ENCODE data around the gene IGSF21.

IGSF21 gene

DNA sequence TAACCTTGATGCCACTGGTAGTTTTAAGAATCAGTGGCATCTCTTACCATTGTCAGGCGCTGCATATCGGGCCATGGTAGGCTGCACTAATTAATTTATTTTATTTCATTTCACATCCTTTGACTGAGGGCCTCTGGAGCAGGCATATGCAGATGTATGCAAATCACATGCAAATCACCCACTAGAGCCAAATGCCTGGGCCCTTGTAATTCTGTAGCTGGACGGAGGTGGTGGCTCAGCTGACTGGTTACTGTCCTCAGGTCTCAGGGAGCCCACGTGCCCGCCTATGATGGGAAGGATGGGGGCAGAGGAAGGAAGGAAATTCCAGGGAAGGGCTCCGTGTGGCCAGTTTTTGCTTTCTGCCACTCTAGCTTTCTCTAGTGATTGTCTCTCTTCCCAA lies 122.7 kb downstream of the IGSF21 start:
- TF ChIP-seq, protein P1, sequence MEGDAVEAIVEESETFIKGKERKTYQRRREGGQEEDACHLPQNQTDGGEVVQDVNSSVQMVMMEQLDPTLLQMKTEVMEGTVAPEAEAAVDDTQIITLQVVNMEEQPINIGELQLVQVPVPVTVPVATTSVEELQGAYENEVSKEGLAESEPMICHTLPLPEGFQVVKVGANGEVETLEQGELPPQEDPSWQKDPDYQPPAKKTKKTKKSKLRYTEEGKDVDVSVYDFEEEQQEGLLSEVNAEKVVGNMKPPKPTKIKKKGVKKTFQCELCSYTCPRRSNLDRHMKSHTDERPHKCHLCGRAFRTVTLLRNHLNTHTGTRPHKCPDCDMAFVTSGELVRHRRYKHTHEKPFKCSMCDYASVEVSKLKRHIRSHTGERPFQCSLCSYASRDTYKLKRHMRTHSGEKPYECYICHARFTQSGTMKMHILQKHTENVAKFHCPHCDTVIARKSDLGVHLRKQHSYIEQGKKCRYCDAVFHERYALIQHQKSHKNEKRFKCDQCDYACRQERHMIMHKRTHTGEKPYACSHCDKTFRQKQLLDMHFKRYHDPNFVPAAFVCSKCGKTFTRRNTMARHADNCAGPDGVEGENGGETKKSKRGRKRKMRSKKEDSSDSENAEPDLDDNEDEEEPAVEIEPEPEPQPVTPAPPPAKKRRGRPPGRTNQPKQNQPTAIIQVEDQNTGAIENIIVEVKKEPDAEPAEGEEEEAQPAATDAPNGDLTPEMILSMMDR (conservative IDR thresholded peaks at IDR 0.05), result no peak
- no peak overlapping the region for H3K27ac ChIP-seq

DNA sequence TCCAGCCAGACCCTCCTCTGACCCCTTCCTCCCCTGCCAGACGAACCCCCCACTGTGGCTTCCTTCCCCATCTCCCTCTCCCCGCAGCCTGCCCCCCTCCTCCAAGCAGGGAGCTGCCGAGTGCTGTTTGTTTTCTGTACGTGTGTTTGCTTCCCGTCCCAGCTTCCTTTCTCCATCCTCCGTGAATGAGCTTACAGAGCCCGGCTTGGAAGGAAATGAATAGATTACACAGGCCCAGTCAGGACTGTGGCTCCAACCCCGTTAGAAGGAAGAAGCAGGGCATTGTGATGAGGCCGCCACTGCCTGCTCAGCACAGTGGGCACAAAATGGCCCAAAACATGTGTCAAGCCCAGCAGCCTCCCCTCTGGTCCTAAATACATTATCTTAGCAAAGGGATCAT lies 123.2 kb downstream of the IGSF21 start:
- TF ChIP-seq, protein P1 (conservative IDR thresholded peaks at IDR 0.05), result no peak
- no peak overlapping the region for H3K27ac ChIP-seq

DNA sequence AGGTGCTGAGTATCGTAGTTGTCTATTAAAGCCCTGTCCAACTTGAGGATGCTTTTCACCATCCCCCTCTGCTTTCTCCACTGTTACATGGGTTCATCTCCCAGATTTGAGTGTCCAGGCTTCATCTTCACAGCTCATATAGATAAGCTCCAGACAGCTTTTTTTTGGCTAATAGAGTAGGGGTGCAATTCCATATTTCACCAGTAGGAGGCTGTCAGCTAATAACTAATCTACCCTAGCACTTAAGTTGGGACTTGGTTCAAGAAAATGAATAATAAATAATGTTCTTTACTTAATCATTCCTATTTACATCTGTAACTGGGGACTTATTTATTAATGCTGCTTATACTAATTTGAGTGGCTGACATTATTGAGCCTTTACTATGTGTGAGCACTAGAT lies 124.5 kb downstream of the IGSF21 start:
- TF ChIP-seq, protein P1 (conservative IDR thresholded peaks at IDR 0.05), result no peak
- no peak overlapping the region for H3K27ac ChIP-seq

DNA sequence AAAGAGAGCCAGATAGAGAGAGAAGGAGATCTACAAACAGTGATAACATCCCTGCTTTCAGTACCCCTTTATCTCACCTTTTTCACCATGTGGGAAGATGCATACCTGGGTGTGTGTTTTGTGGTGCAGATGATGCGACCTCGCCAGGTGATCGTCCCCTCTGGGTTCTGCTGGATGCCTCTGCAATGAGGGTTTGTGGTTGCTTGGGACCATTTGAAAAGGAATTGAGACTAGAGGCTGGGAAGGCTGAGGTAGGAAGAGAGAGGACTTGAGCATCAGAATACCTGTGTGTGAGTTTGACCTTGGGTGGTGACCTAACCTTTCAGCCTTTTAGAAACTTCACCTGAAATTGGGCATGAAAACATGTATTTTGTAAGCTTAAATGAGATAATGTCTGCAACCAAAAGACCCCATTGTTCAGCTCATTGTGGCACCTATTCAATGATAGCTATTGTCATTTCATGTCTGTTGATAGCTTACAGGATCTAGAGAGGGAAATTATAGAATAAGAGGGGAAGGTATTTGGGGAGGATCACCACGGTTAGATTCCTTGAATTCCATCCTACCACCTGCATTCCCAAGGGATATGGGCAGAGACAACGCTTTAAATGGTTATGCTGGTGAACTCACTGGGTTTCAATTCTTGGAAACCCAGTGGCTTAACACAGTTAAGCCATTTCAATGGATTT lies 125.7 kb downstream of the IGSF21 start:
- TF ChIP-seq, protein P1 (conservative IDR thresholded peaks at IDR 0.05), result no peak
- no peak overlapping the region for H3K27ac ChIP-seq

DNA sequence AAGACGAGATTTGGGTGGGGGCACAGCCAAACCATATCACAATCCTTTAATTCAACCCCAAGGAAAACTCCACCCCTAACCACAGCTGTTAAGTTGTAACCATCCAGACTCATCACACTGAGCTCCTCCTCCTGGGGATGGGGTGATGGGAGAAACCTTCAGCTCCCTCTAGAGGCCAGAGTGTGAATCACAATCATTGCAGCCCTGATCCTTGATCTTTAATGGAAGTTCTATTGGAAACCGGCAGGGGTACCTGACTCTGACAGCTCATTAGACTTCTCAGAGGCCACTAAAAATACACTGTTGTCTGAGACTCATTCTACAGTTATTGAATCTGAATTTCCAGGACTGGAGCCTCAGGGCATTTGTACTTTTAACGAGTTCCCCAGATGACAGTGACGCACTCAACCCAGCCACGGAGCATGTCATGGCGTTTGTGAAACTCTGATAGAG lies 127.2 kb downstream of the IGSF21 start:
- TF ChIP-seq, protein P1 (conservative IDR thresholded peaks at IDR 0.05), result peak; percentile 84
- peak overlapping the region; percentile 20; the same call in 1 of the 2 replicates for H3K27ac ChIP-seq

DNA sequence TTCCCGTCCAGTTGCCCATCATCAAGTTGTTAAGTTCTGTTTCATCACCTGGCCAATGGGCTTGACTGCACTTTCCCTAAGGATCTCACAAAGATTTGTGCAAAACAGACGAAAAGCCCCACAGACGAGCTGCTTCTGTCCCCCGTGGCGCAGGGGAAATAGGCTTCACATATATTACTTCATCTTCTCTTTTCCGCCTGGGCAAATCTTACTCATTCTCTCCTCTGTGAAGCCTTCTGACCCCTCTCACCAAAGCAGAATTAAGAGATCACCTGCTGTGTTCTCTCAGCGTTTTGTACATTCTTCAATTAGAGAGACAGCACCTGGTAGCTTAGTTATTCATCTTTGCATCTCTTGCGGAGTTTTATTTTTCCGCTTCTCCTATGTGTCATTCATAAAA lies 129.8 kb downstream of the IGSF21 start:
- no peak overlapping the region for H3K27ac ChIP-seq
- TF ChIP-seq, protein P1 (conservative IDR thresholded peaks at IDR 0.05), result no peak

DNA sequence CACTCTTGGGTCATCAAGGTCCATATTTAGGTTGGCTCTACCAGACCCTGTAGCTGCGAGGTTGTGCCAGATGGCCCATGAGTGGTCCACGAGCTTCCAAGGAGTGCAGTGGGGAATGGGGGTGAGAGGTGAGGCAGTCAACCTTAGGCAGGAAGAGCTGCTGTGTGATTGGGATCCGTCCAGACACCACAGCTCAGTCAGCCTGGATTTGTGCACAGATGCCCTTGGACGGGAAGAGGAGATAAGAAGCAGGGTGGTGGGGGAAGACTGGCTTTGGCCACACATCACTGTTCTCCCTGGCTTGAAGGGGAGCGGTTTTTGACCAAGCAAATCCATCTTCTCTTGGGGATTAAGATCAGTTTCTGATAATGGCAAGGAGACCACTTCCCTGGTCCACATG lies 130.6 kb downstream of the IGSF21 start:
- H3K27ac ChIP-seq, result no peak overlapping the region
- TF ChIP-seq, protein P1 (conservative IDR thresholded peaks at IDR 0.05), result no peak
